Inflammatory macrophage treated with lipopolysaccharide for 1 hour (primary cell): ENCODE data around the gene IER5L.
"Not testable (repeated sequence)": the region's sequence is repeated elsewhere in the genome, so short reads cannot be mapped to it uniquely, and the experiment has no call there.

Source experiments
- DNase-seq, 2 donors: peaks; one replicate each; pipeline ENCODE4 v3.0.0-alpha.2; 2020 to 2022

The IER5L gene

GRCh38 chr9:129202613-129203555, 24.8 kb upstream of the IER5L start:
- DNase-seq = peak; percentile 65 to 87

GRCh38 chr9:129201866-129202265, 23.8 kb upstream of the IER5L start:
- DNase-seq = peak; percentile 11 to 54

- no peak for DNase-seq
These were observed 23.2 kb upstream of the IER5L start for GRCh38 chr9:129201289-129201688.

- DNase-seq = no peak
These were observed 22.2 kb upstream of the IER5L start for GRCh38 chr9:129200255-129200654.

- DNase-seq = no peak
These were observed 21.0 kb upstream of the IER5L start for GRCh38 chr9:129199044-129199435.

- peak; percentile 83 to 89 for DNase-seq
These were observed 20.4 kb upstream of the IER5L start for GRCh38 chr9:129198319-129199043.

- no peak for DNase-seq
These were observed 19.9 kb upstream of the IER5L start for GRCh38 chr9:129197978-129198318.

GRCh38 chr9:129197045-129197444, 19.0 kb upstream of the IER5L start:
- DNase-seq = not testable (repeated sequence)

GRCh38 chr9:129195606-129196005, 17.5 kb upstream of the IER5L start:
- no peak for DNase-seq

GRCh38 chr9:129194221-129194620, 16.2 kb upstream of the IER5L start:
- DNase-seq = no peak

- DNase-seq = no peak
These were observed 15.6 kb upstream of the IER5L start for GRCh38 chr9:129193655-129194054.

GRCh38 chr9:129191234-129191633, 13.2 kb upstream of the IER5L start:
- DNase-seq = no peak

- not testable (repeated sequence) for DNase-seq
These were observed 11.9 kb upstream of the IER5L start for GRCh38 chr9:129189971-129190370.

GRCh38 chr9:129187042-129187441, 9.0 kb upstream of the IER5L start:
- DNase-seq = no peak

GRCh38 chr9:129185991-129186390, 7.9 kb upstream of the IER5L start:
- no peak for DNase-seq

GRCh38 chr9:129185402-129185801, 7.3 kb upstream of the IER5L start:
- DNase-seq = no peak

GRCh38 chr9:129184596-129185122, 6.6 kb upstream of the IER5L start:
- DNase-seq = no peak

GRCh38 chr9:129184219-129184524, 6.1 kb upstream of the IER5L start:
- no peak for DNase-seq

GRCh38 chr9:129183495-129184218, 5.6 kb upstream of the IER5L start:
- no peak for DNase-seq

- DNase-seq = peak in 1 of 2 donors; percentile 44
These were observed 4.8 kb upstream of the IER5L start for GRCh38 chr9:129182625-129183494.

GRCh38 chr9:129182122-129182521, 4.1 kb upstream of the IER5L start:
- DNase-seq = no peak

GRCh38 chr9:129181246-129181645, 3.2 kb upstream of the IER5L start:
- no peak for DNase-seq
